Measurements from ENCODE around the gene CDC42EP2.
A peak's percentile ranks its signal among the peaks of the same experiment; 100 is the strongest.

CDC42EP2 gene, protein sequence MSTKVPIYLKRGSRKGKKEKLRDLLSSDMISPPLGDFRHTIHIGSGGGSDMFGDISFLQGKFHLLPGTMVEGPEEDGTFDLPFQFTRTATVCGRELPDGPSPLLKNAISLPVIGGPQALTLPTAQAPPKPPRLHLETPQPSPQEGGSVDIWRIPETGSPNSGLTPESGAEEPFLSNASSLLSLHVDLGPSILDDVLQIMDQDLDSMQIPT

DNA sequence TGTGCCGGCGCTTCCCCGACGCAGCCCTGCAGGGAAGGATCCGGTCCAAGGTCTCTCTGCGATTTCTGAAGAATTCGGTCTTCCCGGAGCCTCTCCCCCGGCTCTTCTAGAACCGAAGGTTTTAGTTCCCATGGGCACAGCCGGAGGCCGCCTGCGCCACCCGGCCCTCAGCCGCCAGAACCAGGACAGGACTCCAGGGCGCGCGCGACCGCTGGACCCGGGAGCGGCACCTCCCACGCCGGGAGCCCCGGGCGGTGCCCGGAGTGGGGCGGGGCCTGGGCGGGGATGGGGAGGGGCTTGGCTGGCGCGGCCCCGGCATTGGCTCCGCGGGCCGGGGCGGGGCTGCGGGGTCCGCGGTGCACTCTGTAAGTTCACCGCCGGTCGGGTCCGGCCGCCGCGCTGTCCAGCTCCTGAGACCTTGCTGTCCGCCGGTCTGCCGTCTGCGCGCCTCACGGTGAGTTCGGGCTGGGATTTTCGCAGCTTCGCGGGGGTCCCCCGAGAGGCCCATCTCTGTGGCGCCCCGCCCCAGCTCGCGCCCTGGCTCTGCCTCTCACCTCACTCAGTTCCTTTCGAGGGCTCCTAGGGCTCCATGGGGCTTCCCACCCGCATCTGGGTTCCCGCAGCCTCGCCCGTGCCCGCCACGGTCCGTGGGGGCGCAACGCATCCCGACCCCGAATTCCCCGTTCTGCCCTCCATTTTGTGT, at the start of gene CDC42EP2:
Gene CDC42EP2, plus strand, starts transcription at position 366 of the 703 bp plus-strand sequence. CDS start 6,033 bp downstream, outside the sequence.
- DNase-seq: peak; percentile 45 to 54

DNA sequence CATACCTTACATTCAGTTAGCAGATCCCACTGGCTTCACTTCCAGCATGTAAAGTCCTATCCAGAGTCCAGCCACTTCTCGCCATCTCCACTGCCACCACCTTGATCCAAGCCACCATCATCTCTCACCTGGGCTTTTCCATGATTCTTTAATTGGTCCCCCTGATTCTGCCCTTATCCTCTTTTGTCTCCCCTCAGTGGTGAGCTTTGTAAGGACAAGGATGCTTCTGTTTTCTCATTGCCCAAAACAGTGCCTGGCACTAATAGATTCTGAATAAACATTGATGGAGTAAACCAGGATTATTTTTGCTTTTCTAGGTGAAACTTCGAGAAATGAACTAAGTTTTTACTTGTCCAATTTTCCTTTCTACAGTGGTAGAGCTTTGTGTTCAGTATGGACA, 48.5 kb upstream of the CDC42EP2 start:
- no peak for DNase-seq

DNA sequence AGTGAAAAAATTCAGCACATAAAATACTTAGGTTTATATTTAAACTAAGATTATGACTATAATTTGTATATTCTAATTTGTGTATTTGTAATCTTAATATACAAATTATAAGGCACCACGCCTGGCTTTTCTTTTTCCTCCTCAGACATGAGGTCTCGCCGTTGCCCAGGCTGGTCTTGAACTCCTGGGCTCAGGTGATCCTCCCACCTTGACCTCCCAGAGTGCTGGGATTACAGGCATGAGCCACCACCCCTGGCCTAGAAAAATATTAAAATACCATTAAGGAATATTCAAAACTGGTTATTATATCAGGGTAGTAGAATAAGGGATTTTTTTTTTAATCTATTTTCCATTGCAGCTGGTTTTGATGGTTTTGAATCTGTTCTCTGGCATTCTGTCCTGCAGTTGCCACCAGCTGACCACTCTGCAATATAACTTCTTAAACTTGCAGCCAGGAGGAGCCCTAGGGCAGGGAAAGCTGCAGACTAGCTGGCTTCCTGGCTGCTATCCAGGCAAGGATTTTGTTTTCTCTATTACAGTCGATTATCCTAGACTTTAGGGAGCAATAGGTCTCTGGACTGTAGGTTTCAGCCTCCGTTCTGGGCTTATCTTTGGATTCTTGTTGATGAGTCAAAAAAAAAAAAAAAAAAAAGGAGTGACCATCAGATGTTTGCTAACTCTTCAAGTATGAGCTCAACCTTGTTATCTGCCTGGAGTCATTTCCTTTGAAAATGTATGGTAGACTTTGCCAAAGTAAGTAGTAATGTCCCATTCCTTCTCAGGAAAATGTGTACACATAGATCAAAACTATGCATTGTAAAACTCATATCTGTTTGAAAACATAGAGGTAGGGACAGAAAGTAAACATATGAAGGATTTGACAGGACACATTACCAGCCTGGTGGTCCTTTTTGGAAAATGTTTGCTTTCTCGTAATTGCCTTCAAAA, 39.7 kb upstream of the CDC42EP2 start:
- DNase-seq: peak; percentile 60 to 75

DNA sequence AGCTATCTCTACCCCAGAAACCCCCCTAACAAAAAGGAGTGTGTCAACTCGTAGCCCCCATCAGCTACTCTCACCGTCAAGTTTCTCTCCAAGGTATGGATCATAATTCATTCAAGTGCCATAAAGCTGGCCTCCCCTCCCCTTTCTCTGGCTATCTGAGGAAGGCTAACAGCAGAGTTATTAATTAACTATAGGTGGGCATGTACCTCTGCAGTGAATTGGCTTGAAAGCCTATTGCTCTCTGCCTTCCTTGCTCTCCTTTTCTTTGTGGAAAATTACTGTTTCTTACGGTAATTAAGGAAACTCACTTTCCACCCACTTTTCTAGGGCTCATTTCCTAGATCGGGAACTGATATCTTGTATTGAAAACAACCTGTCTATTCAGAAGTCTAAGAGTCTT, 38.8 kb upstream of the CDC42EP2 start:
- DNase-seq: no peak

DNA sequence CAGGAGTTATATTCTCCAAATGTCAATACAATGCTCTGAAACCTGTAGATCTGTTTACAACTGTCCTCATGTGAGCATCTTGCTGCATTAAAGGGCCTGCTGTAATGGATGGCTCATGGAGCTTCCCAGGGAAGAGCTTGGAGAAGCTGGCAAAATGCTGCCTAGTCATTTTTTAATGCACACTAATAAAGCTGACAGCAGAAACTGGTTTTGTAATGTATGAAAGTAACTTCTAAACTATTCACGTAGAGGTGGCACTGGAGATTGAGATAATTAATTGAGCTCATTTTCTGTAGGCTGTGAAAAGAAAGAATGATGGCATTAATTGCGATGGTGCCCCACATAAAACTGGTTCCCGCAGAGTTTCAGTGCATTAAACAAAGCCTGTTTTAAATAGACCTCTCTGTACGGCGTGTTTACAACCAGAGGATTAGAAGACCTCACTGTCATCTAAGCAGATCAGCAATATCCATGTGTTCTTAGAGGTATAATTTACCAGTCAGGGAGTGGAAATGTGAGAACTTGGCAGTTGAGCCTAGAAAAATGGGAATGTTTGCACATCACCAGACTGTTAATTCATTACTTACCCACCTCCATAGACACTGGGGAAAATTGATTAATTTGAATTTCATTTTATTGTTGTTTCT, 36.9 kb upstream of the CDC42EP2 start:
- DNase-seq: no peak

DNA sequence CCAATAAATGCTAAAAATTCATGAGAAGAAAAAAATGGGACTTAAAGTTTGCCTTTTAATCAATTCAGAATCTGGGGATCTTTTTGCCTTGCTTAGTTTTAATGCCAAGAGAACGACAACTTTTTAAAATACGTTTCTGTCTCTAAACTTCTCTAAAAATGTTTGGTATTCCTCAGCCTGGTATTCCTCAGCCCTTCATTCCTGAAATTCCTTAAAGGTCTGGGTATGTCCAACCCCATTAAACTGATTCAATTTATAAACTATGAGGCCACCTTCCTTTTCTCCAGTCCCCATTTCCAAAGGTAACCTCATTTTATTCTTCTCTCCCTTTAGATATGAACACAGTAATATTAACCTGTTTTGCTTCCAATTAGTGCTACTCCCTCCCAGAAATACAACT, 36.3 kb upstream of the CDC42EP2 start:
- no peak for DNase-seq

DNA sequence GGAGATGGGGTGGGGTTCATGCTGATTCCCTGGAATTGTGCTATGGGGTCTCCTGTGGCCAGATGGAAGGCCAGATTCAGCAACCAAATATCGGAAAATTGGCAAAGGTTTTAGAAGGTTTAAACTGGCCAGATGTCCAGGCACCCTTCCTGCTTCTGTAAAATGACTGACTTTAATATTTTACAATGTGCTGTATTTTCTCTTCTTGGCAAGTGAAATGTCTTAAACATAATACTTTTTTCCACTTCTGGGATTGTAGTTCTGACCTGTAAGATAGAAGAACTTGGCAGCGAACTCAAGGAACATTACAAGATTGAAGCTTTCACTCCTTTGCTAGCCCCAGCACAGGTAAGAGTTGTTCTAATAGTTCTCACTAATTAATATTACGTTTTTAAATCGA, 35.4 kb upstream of the CDC42EP2 start:
- DNase-seq: no peak

DNA sequence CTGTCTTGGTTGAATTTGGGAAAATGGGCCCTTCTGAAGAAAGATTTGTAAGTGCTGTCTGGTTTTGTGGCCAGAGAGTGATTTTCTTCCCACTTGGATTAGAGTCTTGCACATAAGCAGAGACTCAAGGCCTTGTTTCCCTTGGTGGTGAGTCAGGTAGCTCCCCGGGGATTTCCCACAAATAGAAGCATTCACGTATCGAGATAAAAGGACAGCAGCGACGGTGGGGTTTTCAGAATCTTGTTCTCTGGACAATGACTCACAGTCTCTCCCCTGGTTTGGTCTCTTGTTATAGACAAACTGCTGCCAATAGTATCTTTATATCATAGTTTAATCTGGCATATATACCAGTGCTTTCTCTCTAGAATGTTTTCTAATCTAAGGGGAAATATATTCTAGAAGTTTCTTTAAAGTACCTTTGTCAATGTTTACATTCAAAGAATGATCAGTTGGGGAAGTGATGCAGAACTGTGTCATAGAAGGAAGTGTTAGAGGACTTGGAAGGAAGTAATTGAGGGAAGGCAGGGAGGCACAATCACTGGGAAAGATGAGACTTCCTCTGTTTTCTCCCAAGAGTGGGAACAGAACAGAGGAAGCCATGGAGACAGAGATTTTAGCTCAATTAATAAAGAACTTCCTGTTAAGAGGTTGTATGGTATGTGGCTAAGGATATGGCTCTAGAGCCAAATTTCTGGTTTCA, 34.8 kb upstream of the CDC42EP2 start:
- DNase-seq: no peak

DNA sequence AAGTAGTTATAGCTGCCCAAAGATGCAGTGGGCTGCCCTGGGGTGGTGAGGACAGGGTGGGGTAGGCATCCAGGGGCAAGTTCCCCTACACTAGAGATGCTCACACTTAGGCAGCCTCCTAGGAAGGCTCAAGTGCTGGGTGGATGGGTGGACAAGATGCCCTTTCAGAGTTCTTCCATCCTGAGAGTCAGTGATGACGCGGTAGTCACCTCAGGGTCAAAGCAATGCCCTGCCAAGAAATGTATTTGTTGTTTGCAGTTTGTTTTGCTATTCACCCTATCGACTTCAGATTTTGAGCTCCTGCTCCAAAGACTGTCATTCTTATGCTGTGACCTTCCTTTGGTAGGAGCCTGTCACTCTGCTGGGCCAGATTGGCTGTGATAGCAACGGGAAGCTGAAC, 34.0 kb upstream of the CDC42EP2 start:
- no peak for DNase-seq

DNA sequence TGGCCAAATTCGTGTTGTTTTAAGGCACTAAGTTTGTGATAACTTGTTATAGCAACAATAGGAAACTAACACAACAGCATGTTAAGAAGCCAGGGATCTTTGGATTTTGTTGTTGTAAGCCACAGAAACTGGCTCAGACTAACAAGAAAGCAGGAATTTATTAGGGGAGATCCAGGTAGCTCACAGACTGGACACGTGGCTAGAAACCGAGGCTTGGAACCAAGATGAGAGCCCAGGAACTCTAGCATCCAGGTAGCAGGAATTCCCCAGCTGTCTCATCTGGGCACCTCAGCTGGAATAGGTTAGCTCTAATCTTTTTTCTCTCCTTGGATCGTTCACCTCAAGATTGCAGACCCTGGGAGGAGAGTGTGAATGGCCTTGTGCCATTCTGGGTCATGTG, 28.0 kb upstream of the CDC42EP2 start:
- no peak for DNase-seq

DNA sequence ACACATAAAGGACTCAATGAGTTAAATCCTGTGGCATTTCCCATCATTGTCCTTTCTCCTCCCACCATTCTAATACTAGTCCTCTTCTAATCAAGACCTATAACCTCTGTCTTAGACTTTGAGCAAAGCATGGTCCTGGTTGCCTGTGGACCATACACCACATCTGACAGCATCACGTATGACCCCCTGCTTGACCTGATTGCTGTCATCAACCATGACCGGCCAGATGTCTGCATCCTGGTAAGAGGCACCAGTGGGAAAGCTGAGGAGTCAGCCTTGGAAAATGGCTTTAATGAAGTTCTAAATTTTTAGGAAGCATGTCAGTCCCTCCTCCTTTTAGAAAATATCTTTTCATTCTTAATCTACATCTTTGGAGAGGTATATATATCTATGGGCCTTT, 27.1 kb upstream of the CDC42EP2 start:
- DNase-seq: no peak

DNA sequence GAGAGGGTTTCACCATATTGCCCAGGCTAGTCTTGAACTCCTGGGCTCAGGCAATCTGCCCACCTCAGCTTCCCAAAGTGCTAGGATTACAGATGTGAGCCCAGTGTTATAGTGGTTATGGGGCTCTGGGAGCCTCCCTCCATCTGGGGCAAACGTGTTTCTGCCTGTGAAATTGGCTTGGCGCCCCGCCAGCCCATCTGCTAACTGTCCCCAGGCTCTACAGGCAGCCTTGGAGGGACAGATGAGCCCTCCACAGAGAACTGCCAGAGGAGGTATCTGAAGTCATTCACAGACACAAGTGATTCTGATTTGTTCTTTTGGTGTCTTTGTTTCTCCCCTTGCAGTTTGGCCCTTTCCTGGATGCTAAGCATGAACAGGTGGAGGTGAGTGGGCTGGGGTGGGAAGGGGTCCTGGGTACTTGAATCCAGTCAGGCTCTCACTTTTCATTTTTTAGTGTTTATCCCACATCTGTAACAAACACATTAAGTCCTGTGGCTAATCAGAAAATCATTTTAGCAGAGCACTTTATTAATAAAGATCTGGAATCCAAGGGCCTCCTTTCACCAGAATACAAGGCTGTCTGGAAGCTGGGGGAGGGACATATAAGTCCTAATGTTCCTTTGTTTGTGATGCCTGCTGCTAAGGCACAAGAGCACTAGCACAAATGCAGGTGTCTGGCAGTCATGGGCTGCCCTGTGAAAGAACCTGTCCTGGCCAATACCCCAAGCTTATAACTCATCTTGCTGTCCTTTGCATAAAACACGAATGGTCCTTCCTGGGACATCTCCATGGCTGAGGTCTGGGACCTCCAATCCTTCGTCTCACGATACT, 25.7 kb upstream of the CDC42EP2 start:
- no peak for DNase-seq

DNA sequence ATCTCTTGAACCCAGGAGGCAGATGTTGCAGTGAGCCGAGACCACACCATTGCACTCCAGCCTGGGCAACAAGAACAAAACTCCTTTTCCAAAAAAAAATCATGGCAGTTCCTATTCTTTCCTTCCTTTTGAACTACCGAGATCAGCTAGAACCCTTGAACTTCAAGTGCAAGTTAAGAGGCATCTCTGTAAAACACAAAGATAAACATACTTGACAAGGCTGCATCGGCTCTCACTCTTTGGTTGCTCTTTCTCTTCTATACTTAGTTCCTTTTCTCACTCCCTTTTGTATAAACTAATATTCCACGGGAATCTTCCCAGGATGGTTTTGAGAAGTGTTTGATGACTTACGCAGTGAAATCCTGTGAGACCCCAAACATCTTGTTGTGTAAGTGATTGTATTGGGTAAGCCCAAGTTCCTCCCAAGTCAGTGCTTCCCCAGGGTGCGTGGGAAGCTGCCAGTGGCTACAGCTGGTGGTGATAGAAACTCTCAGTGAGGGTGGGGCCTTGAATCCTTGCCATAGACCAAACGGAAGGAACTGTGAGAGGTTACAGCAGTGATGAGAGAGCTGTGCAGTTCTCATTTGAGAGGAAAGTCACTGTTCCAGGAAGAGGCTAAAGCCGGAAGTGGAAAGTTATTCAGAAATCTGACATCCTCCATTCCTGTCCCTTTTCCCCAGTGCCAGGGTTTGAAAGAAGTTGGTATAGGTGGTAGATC, 24.1 kb upstream of the CDC42EP2 start:
- peak; percentile 91 to 94 for DNase-seq

DNA sequence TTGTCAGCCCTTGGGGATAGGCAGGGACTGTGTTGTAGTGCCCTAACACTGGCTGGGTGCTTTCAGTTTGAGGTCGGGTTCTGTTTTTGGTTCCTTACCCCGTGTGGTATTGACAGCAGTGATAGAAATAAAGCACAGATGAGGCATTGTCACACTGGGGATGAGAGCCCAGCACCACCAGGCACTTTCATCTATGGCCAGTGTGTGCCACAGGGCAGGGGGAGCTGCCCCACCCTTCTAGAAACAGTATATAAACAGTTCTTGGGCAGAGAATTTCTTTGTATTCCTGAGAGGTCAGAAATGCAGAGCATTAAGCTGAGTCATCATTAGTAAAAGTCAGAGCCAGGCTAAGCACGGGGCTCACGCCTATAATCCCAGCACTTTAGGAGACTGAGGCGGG, 23.1 kb upstream of the CDC42EP2 start:
- no peak for DNase-seq

DNA sequence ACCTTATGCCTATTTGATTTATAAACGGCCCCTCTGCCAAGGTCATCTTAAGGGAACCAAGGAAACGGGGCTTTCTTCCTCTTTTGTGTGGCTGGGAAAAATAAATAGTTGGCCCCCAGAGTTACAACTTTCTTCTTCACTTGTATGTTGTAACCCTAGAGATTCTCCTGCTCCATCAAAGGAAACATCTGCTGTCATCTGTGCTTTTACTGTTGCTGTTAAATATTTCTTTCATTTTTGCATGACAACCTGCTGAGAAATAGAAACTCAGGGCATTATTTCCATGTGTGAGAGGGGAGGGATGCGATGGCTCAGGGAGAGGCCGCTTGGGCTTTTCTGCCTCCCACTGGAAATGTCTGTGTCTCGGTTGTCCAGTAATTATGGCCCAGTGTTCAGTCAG, 21.8 kb upstream of the CDC42EP2 start:
- DNase-seq: no peak

DNA sequence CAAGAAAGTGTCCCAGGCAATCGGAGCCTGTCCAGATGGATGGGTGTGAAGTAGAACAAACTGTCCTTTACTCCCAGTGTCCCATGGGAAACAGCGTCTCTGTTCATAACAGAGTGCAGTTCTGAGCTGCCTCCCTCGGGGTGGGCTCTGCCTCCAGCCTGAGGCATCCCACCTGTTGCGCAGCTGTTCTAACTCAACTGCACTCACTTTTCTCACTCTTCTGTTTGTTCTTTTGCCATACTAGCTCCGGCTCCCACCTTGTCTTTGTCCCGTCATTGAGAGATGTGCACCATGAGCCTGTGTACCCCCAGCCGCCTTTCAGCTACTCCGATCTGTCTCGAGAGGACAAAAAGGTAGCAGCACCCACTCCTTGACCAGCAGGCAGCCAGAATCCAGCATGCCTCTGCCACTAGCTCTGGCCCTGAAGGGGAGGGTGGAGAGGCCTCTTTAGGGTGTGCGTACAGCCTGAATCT, 20.7 kb upstream of the CDC42EP2 start:
- DNase-seq: no peak

DNA sequence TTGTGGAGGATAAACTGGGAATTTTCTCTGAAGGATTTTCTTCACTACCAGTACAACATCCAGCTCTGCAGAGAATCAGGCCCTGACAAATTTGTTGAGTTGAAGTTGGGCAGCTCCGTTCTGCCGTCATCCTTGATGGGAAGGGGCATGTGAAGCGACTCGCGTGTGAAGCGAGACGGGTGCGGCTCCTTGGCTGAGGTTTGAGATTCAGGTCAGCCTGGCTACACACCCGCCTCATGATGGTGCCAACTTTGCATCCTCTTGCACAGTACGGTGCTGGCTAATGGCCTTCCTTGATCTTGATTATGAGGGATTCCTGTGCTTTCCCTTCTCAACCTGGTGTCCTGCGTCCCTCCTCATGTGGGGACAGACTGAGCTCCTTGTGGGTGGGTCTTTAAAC, 19.7 kb upstream of the CDC42EP2 start:
- no peak for DNase-seq

DNA sequence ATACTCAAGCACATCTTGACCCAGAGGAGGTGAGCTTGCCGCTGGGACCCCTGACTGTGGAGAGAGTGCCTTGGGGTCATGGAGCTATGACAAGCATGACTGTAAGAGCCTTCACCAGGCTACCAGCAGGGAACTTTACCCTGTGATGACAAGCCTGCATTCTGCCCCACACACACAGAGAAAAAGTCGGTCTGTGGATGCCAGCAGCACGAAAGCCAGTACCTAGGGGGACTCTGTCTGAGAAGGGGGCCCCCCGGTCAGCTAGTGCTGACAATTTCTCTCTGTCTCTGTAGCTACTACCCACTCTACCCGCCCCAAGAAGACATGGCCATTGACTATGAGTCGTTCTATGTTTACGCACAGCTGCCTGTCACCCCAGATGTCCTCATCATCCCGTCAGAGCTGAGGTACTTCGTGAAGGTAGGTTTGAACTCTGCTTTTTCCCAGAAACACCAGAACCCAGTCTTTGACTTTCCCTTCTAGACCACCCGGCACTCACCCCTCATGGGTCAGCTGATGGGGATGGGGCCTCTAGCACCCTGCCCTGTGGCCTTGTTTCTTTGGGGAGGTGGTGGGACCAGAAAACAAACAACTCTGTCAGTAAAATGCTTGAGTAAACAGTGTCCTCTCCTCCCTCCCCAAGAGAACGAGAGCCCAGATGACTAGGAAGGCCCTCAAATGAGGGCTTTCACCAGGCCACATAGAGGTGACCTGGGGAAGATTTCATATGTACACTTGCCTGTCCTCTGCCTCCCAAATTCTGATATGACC, 18.9 kb upstream of the CDC42EP2 start:
- no peak for DNase-seq

DNA sequence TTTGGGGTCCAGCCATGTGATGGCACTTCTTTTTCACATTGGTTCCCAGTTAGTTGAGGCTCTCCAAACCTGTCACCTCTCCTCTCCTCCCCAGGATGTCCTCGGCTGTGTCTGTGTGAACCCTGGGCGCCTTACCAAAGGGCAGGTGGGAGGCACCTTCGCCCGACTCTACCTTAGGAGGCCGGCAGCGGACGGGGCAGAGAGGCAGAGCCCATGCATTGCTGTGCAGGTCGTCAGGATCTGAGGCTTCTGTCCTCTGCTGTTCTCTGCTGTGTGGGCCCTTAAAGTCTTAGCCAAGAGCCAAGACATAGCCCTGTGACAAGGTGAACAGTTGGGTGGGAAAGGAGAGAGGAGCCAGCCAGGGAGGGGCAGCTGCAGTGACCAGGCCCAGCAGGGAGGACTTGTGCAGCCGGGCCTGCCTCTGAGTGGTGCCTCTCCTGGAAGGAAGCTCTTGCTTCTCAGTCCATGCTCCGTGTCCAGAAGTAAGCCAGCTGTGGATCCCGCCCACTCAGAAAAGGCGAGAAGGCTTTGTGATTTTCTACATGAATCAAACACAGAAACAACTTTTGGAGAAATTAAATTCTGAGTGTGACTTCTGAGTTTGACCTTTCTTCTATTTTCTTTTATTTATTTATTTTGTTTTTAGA, 17.5 kb upstream of the CDC42EP2 start:
- no peak for DNase-seq
